Mesenchymal stem cell (in vitro differentiated cells and primary cell): ENCODE results near the gene DRAXIN.

Experiments
- DNase-seq: peaks from one replicate; pipeline ENCODE4 v3.0.0-alpha.2; 2013
- H2AFZ ChIP-seq: one replicate; pipeline ENCODE4 v1.6.1; 2013; ENCODE audit warnings: low read depth, mild to moderate bottlenecking, control low read depth, inconsistent platforms, low read length, moderate library complexity
- H2AK5ac ChIP-seq: 2 replicates; pipeline ENCODE4 v1.6.1; 2013; ENCODE audit warnings: low read length, moderate library complexity, mild to moderate bottlenecking, inconsistent platforms; ENCODE audit not compliant: severe bottlenecking
- H2BK120ac ChIP-seq: one replicate; pipeline ENCODE4 v1.6.1; 2013; ENCODE audit warnings: low read depth, mild to moderate bottlenecking, inconsistent platforms, low read length, moderate library complexity
- H2BK12ac ChIP-seq, 2 experiments: one replicate each; pipeline ENCODE4 v1.6.1; 2013; ENCODE audit warnings: inconsistent platforms in 2 of 2, low read length in 2 of 2, mild to moderate bottlenecking in 2 of 2, moderate library complexity in 2 of 2, control low read depth in 1 of 2
- H2BK15ac ChIP-seq: one replicate; pipeline ENCODE4 v1.6.1; 2013; ENCODE audit warnings: mild to moderate bottlenecking, low read depth, inconsistent platforms; ENCODE audit not compliant: poor library complexity, severe bottlenecking
- H2BK5ac ChIP-seq: 2 replicates; pipeline ENCODE4 v1.6.1; 2013; ENCODE audit warnings: low read depth, mild to moderate bottlenecking, low read length, control low read depth, inconsistent platforms; ENCODE audit not compliant: poor library complexity, severe bottlenecking
- H3K14ac ChIP-seq, 2 experiments: one replicate each; pipeline ENCODE4 v1.6.1; 2013; ENCODE audit warnings: inconsistent platforms in 2 of 2, low read length in 2 of 2, control low read depth in 1 of 2, mild to moderate bottlenecking in 1 of 2, moderate library complexity in 1 of 2
- H3K18ac ChIP-seq, 2 experiments: one replicate each; pipeline ENCODE4 v1.6.1; 2013; ENCODE audit warnings: inconsistent platforms in 2 of 2, low read length in 2 of 2, control low read depth in 1 of 2, low read depth in 1 of 2, mild to moderate bottlenecking in 1 of 2
- H3K23ac ChIP-seq, 2 experiments: one replicate each; pipeline ENCODE4 v1.6.1; 2013; ENCODE audit warnings: inconsistent platforms in 2 of 2, low read length in 2 of 2, mild to moderate bottlenecking in 2 of 2, moderate library complexity in 2 of 2, control low read depth in 1 of 2
- H3K27ac ChIP-seq: 2 replicates; pipeline ENCODE4 v1.5.1; 2013; ENCODE audit warnings: mild to moderate bottlenecking, moderate library complexity, low read length, control low read depth, inconsistent platforms; ENCODE audit not compliant: poor library complexity, severe bottlenecking
- H3K27me3 ChIP-seq, 2 experiments: 2 replicates each; pipeline versions ENCODE4 v1.6.1 to v1.7.0; 2013; ENCODE audit warnings: low read length in 2 of 2, mild to moderate bottlenecking in 2 of 2, moderate library complexity in 2 of 2, control low read depth in 1 of 2, inconsistent platforms in 1 of 2; ENCODE audit not compliant: control insufficient read depth in 1 of 2, insufficient read depth in 1 of 2
- H3K36me3 ChIP-seq, 2 experiments: 2 replicates each; pipeline versions ENCODE4 v1.6.1 to v1.7.0; 2013; ENCODE audit warnings: low read length in 2 of 2, control low read depth in 1 of 2, inconsistent platforms in 1 of 2, low read depth in 1 of 2, mild to moderate bottlenecking in 1 of 2; ENCODE audit not compliant: insufficient read depth in 2 of 2, control insufficient read depth in 1 of 2
- H3K4ac ChIP-seq, 2 experiments: one replicate each; pipeline ENCODE4 v1.6.1; 2013; ENCODE audit warnings: inconsistent platforms in 2 of 2, low read length in 2 of 2, mild to moderate bottlenecking in 2 of 2, moderate library complexity in 2 of 2, control low read depth in 1 of 2, low read depth in 1 of 2
- H3K4me1 ChIP-seq: 2 replicates; pipeline ENCODE4 v1.6.1; 2013; ENCODE audit warnings: low read depth, low read length, control low read depth; ENCODE audit not compliant: control insufficient read depth, insufficient read depth
- H3K4me2 ChIP-seq: 2 replicates; pipeline ENCODE4 v1.6.1; 2013; ENCODE audit warnings: low read length, mild to moderate bottlenecking, inconsistent platforms; ENCODE audit not compliant: poor library complexity, severe bottlenecking
- H3K4me3 ChIP-seq, 2 experiments: 2 replicates each; pipeline versions ENCODE4 v1.5.1 to v1.7.0; 2013; ENCODE audit warnings: low read length in 2 of 2, mild to moderate bottlenecking in 2 of 2, control low read depth in 1 of 2, low read depth in 1 of 2; ENCODE audit not compliant: insufficient read depth in 1 of 2
- H3K79me1 ChIP-seq: replicated peaks from 2 replicates; pipeline ENCODE4 v1.6.1; 2013; ENCODE audit warnings: mild to moderate bottlenecking, control low read depth, low read length, inconsistent platforms; ENCODE audit not compliant: poor library complexity, severe bottlenecking
- H3K9ac ChIP-seq: 2 replicates; pipeline ENCODE4 v1.7.0; 2013; ENCODE audit warnings: mild to moderate bottlenecking, low read length, moderate library complexity
- H3K9me3 ChIP-seq: 2 replicates; pipeline ENCODE4 v1.7.0; 2013; ENCODE audit warnings: mild to moderate bottlenecking, low read length; ENCODE audit not compliant: control insufficient read depth
- H4K8ac ChIP-seq: one replicate; pipeline ENCODE4 v1.6.1; 2013; ENCODE audit warnings: inconsistent platforms, mild to moderate bottlenecking, low read length, moderate library complexity
- H4K91ac ChIP-seq: one replicate; pipeline ENCODE4 v1.6.1; 2013; ENCODE audit warnings: mild to moderate bottlenecking, low read length, inconsistent platforms
- WGBS: methylation state at CpG from one replicate; pipeline ENCODE4 v1.1.7; 2013; ENCODE audit warnings: mixed read lengths; 5-methylcytosine and 5-hydroxymethylcytosine counted together

DRAXIN gene

GRCh38 chr1:11765661-11766428 is 74.3 kb downstream of the DRAXIN start:
- peaks cover 0 to 2% of the 10 kb centered on the region in 2 experiments for H3K36me3 ChIP-seq
- H2AFZ ChIP-seq: no peak overlapping the region
- no peak overlapping the region for H4K8ac ChIP-seq
- H3K14ac ChIP-seq: no peak overlapping the region
- H2BK12ac ChIP-seq: no peak overlapping the region
- no peak overlapping the region for H3K23ac ChIP-seq
- H3K27me3 ChIP-seq: peaks cover 34 to 52% of the 10 kb centered on the region in 2 experiments
- no peak for DNase-seq
- H4K91ac ChIP-seq: no peak overlapping the region
- no peak overlapping the region for H3K27ac ChIP-seq
- no peaks in the 10 kb centered on the region for H3K9me3 ChIP-seq
- no peak overlapping the region for H3K9ac ChIP-seq
- peaks cover 5% of the 10 kb centered on the region for H3K4me1 ChIP-seq
- H3K79me1 ChIP-seq: no peaks in the 10 kb centered on the region
- H2BK120ac ChIP-seq: no peak overlapping the region
- H3K4ac ChIP-seq: no peak overlapping the region
- no peak overlapping the region for H3K4me2 ChIP-seq
- 81% methylated on average over 16 of the region's 19 CpGs for WGBS
- H3K18ac ChIP-seq: no peak overlapping the region
- H3K4me3 ChIP-seq: peak overlapping the region in 1 of 2 experiments; percentile 14
- H2BK5ac ChIP-seq: no peak overlapping the region
- no peak overlapping the region for H2BK15ac ChIP-seq
- no peak overlapping the region for H2AK5ac ChIP-seq

- no peaks in the 10 kb centered on the region for H3K9me3 ChIP-seq
- H3K4me1 ChIP-seq: peaks cover 5% of the 10 kb centered on the region
- H3K36me3 ChIP-seq: peaks cover 0 to 2% of the 10 kb centered on the region in 2 experiments
- no peak overlapping the region for H2AK5ac ChIP-seq
- no peak overlapping the region for H2BK15ac ChIP-seq
- no peak overlapping the region for H3K14ac ChIP-seq
- H2BK12ac ChIP-seq: no peak overlapping the region
- no peak overlapping the region for H4K91ac ChIP-seq
- 86% methylated on average over 14 of the region's 14 CpGs for WGBS
- no peak overlapping the region for H3K18ac ChIP-seq
- H2BK120ac ChIP-seq: no peak overlapping the region
- no peak overlapping the region for H3K9ac ChIP-seq
- peaks cover 31 to 47% of the 10 kb centered on the region in 2 experiments for H3K27me3 ChIP-seq
- DNase-seq: no peak
- H2AFZ ChIP-seq: no peak overlapping the region
- H3K27ac ChIP-seq: no peak overlapping the region
- no peaks in the 10 kb centered on the region for H3K79me1 ChIP-seq
- no peak overlapping the region for H3K4me3 ChIP-seq
- H2BK5ac ChIP-seq: no peak overlapping the region
- no peak overlapping the region for H3K4me2 ChIP-seq
- no peak overlapping the region for H3K4ac ChIP-seq
- no peak overlapping the region for H3K23ac ChIP-seq
- no peak overlapping the region for H4K8ac ChIP-seq
These were observed 74.9 kb downstream of the DRAXIN start for GRCh38 chr1:11766429-11766776.

GRCh38 chr1:11767922-11768704 is 76.6 kb downstream of the DRAXIN start:
- Histone ChIP-seq H3K4me3 (no peak overlapping the region), H3K4me1 (no peaks in the 10 kb centered on the region), H3K9me3 (no peaks in the 10 kb centered on the region), H3K4ac (no peak overlapping the region), H2BK12ac (no peak overlapping the region), H3K27ac (no peak overlapping the region), H3K18ac (no peak overlapping the region), H3K9ac (no peak overlapping the region), H2BK120ac (no peak overlapping the region), H3K79me1 (no peaks in the 10 kb centered on the region), H2BK5ac (no peak overlapping the region), H3K36me3 (no peaks in the 10 kb centered on the region), H2BK15ac (no peak overlapping the region), H4K91ac (peak overlapping the region; percentile 1), H2AFZ (no peak overlapping the region), H3K27me3 (peaks cover 15 to 31% of the 10 kb centered on the region in 2 experiments), H4K8ac (no peak overlapping the region), H2AK5ac (no peak overlapping the region), H3K14ac (no peak overlapping the region), H3K4me2 (no peak overlapping the region), H3K23ac (no peak overlapping the region)
- DNase-seq: no peak
- 85% methylated on average over 15 of the region's 16 CpGs for WGBS

- Histone ChIP-seq H3K9ac (no peak overlapping the region), H3K4me1 (no peaks in the 10 kb centered on the region), H3K9me3 (no peaks in the 10 kb centered on the region), H2BK15ac (no peak overlapping the region), H3K14ac (no peak overlapping the region), H2AK5ac (no peak overlapping the region), H2BK5ac (no peak overlapping the region), H3K27ac (no peak overlapping the region), H2BK12ac (no peak overlapping the region), H3K27me3 (peaks cover 15 to 30% of the 10 kb centered on the region in 2 experiments), H2AFZ (no peak overlapping the region), H2BK120ac (no peak overlapping the region), H3K4me3 (no peak overlapping the region), H3K79me1 (no peaks in the 10 kb centered on the region), H3K18ac (no peak overlapping the region), H3K23ac (no peak overlapping the region), H3K4ac (no peak overlapping the region), H3K4me2 (no peak overlapping the region), H4K8ac (peak overlapping the region; percentile 16), H3K36me3 (no peaks in the 10 kb centered on the region), H4K91ac (no peak overlapping the region)
- DNase-seq: no peak
- WGBS: 56% methylated on average over 3 of the region's 4 CpGs
These were observed 77.3 kb downstream of the DRAXIN start for GRCh38 chr1:11768821-11769220.
